Measurements from ENCODE around the gene ATP5PF.
"Not testable (repeated sequence)": the region's sequence is repeated elsewhere in the genome, so short reads cannot be mapped to it uniquely, and the experiment has no call there.

The ATP5PF gene, protein sequence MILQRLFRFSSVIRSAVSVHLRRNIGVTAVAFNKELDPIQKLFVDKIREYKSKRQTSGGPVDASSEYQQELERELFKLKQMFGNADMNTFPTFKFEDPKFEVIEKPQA

DNA sequence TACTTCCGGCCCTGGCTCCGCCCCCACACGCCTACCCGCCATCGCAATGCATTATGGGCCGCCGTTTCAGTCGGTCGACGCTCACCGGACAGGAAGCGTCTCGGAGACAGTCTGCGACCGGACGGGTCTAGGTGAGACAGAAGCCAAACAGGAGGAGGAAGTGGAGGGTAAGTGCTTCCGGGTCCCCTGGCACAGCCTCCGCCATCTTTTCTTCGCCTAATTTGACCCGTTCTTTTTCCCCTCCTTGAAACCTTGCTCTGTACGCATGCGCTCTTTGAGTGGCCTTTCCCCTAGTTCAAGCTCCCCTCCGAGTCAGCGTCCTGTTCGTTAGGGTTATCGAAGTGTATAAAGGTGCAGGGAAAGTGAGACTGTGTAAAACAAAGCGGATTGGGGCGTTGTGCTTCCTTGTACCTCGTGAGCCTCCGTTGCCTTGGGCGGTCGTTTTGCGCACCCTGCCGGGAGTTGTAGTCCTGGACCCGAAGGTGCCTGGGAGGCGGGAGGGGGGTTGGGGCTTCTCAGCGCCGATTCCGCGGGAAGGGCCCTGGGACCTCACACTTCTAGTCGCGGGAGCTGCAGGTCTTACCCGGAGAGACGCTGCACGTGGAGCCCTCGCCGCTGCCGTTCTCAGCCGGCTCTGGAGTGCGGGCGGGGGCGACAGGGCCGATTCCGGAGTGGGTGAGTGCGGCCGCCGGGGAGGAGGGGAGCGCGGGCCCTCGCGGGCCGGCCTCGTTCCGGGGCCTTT, at the start of gene ATP5PF, which contains the start of gene GABPA:
Gene ATP5PF, minus strand, starts transcription at position 1 of the 742 bp plus-strand sequence. CDS start 5,110 bp downstream, outside the sequence.
Gene GABPA, plus strand, starts transcription at position 69 of the 742 bp plus-strand sequence. CDS start 6,627 bp downstream, outside the sequence.
- Histone ChIP-seq H3K79me2 (ENCODE audit: insufficient read depth, low read length) (peaks cover 95% of the 10 kb centered on the region), H3K4me3 (ENCODE audit: low read depth in 1 of 2, low read length in 2 of 2) (peak within 1 kb of the TSS; percentile 60 to 76), H3K9ac (ENCODE audit: low read depth, low read length) (peak within 1 kb of the TSS; percentile 96), H3K27me3 (ENCODE audit: insufficient read depth, low read length, poor library complexity) (no peaks in the 10 kb centered on the region), H2AFZ (ENCODE audit: low read depth, low read length) (peak within 1 kb of the TSS; percentile 75), H3K9me3 (ENCODE audit: insufficient read depth, low read length, severe bottlenecking) (no peaks in the 10 kb centered on the region), H3K27ac (ENCODE audit: low read length) (peak within 1 kb of the TSS; percentile 91), H4K20me1 (ENCODE audit: insufficient read depth, low read length) (peaks cover 5% of the 10 kb centered on the region; the same call in 1 of the 2 replicates), H3K4me2 (ENCODE audit: insufficient read depth, low read length) (peak within 1 kb of the TSS; percentile 79), H3K4me1 (ENCODE audit: insufficient read depth, low read length) (peaks cover 45% of the 10 kb centered on the region), H3K36me3 (ENCODE audit: insufficient read depth, low read length) (peaks cover 14% of the 10 kb centered on the region)
- TF ChIP-seq CTCF (IDR thresholded peaks at IDR 0.05; ENCODE audit: borderline replicate concordance, extremely low read depth, low read length, poor library complexity, severe bottlenecking) (no peak), EZH2 (IDR thresholded peaks at IDR 0.05; ENCODE audit: borderline replicate concordance, low read depth, low read length, severe bottlenecking) (no peak)
- DNase-seq = peak; percentile 97
- ATAC-seq (ENCODE audit: insufficient read depth, low read depth) = peak; percentile 87

DNA sequence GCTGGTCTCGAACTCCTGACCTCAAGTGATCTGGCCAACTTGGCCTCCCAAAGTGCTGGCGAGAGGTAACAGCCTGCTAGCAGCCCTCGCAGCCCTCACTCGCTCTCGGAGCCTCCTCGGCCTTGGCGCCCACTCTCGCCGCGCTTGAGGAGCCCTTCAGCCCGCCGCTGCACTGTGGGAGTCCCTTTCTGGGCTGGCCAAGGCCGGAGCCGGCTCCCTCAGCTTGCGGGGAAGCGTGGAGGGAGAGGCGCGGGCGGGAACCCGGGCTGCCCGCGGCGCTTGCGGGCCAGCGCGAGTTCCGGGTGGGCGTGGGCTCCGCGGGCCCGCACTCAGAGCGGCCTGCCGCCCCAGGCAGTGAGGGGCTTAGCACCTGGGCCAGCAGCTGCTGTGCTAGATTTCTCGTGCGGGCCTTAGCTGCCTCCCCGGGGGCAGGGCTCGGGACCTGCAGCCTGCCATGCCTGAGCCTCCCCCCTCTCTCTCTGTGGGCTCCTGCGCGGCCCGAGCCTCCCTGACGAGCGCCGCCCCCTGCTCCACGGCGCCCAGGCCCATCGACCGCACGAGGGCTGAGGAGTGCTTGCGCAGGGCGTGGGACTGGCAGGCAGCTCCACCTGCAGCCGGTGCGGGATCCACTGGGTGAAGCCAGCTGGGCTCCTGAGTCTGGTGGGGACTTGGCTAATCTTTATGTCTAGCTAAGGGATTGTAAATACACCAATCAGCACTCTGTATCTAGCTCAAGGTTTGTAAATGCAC, 43.6 kb upstream of the ATP5PF start:
- not testable (repeated sequence) for H3K36me3 ChIP-seq (ENCODE audit: insufficient read depth, low read length); H4K20me1 ChIP-seq (ENCODE audit: insufficient read depth, low read length); H3K4me2 ChIP-seq (ENCODE audit: insufficient read depth, low read length); H3K9me3 ChIP-seq (ENCODE audit: insufficient read depth, low read length, severe bottlenecking); H3K4me3 ChIP-seq (ENCODE audit: low read depth in 1 of 2, low read length in 2 of 2); H3K27ac ChIP-seq (ENCODE audit: low read length); H3K79me2 ChIP-seq (ENCODE audit: insufficient read depth, low read length); DNase-seq; H3K9ac ChIP-seq (ENCODE audit: low read depth, low read length); ATAC-seq (ENCODE audit: insufficient read depth, low read depth); H2AFZ ChIP-seq (ENCODE audit: low read depth, low read length); H3K4me1 ChIP-seq (ENCODE audit: insufficient read depth, low read length); H3K27me3 ChIP-seq (ENCODE audit: insufficient read depth, low read length, poor library complexity)

DNA sequence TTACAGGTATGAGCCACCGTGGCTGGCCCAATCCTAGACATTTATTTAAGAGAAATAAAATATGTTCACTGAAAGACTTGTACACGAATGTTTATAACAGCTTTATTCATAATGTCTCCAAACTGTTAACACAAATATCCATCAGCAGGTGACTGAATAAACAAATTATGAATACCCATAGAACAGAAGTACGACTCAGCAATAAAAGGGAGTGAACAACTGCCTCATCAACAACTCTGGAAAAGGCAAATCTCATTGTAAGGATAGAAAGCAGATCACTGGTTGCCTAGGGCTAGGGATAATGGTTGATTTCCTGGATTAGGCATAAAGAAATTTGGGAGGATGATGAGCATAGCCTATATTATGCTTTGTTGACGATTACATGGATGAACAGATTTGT, 41.7 kb upstream of the ATP5PF start:
- Histone ChIP-seq H3K36me3 (ENCODE audit: insufficient read depth, low read length) (no peaks in the 10 kb centered on the region; the same call in 1 of the 2 replicates), H3K4me2 (ENCODE audit: insufficient read depth, low read length) (no peak overlapping the region), H3K27ac (ENCODE audit: low read length) (no peak overlapping the region), H3K9me3 (ENCODE audit: insufficient read depth, low read length, severe bottlenecking) (no peaks in the 10 kb centered on the region), H2AFZ (ENCODE audit: low read depth, low read length) (no peak overlapping the region), H3K79me2 (ENCODE audit: insufficient read depth, low read length) (no peaks in the 10 kb centered on the region), H4K20me1 (ENCODE audit: insufficient read depth, low read length) (no peaks in the 10 kb centered on the region), H3K9ac (ENCODE audit: low read depth, low read length) (no peak overlapping the region), H3K27me3 (ENCODE audit: insufficient read depth, low read length, poor library complexity) (no peaks in the 10 kb centered on the region), H3K4me3 (ENCODE audit: low read depth in 1 of 2, low read length in 2 of 2) (no peak overlapping the region), H3K4me1 (ENCODE audit: insufficient read depth, low read length) (no peaks in the 10 kb centered on the region)
- ATAC-seq (ENCODE audit: insufficient read depth, low read depth) (no peak), DNase-seq (no peak)
- no peak for TF ChIP-seq CTCF (IDR thresholded peaks at IDR 0.05; ENCODE audit: borderline replicate concordance, extremely low read depth, low read length, poor library complexity, severe bottlenecking)
- no peak for TF ChIP-seq EZH2 (IDR thresholded peaks at IDR 0.05; ENCODE audit: borderline replicate concordance, low read depth, low read length, severe bottlenecking)

- Histone ChIP-seq H3K4me2 (ENCODE audit: insufficient read depth, low read length) (no peak overlapping the region), H4K20me1 (ENCODE audit: insufficient read depth, low read length) (no peaks in the 10 kb centered on the region), H3K4me1 (ENCODE audit: insufficient read depth, low read length) (no peaks in the 10 kb centered on the region), H3K9ac (ENCODE audit: low read depth, low read length) (no peak overlapping the region), H3K9me3 (ENCODE audit: insufficient read depth, low read length, severe bottlenecking) (no peaks in the 10 kb centered on the region), H3K4me3 (ENCODE audit: low read depth in 1 of 2, low read length in 2 of 2) (no peak overlapping the region), H3K36me3 (ENCODE audit: insufficient read depth, low read length) (peaks cover 10% of the 10 kb centered on the region; the same call in 1 of the 2 replicates), H3K27me3 (ENCODE audit: insufficient read depth, low read length, poor library complexity) (no peaks in the 10 kb centered on the region), H3K79me2 (ENCODE audit: insufficient read depth, low read length) (no peaks in the 10 kb centered on the region), H2AFZ (ENCODE audit: low read depth, low read length) (no peak overlapping the region), H3K27ac (ENCODE audit: low read length) (no peak overlapping the region)
- no peak for ATAC-seq (ENCODE audit: insufficient read depth, low read depth)
- DNase-seq = no peak
- TF ChIP-seq EZH2 (IDR thresholded peaks at IDR 0.05; ENCODE audit: borderline replicate concordance, low read depth, low read length, severe bottlenecking) = no peak
Observed at GRCh38 chr21:25772686-25773085, 38.0 kb upstream of the ATP5PF start.
